Fibroblast of gingiva (primary cell): ENCODE results near the gene SIAH1.
"Not testable (repeated sequence)": the region's sequence is repeated elsewhere in the genome, so short reads cannot be mapped to it uniquely, and the experiment has no call there.

Source experiments
- DNase-seq: peaks from one replicate; pipeline ENCODE4 v3.0.0-alpha.2; 2011; ENCODE audit warnings: low read depth

The SIAH1 gene

GRCh38 chr16:48332978-48333377, 52.2 kb downstream of the SIAH1 start:
- DNase-seq, result no peak

- DNase-seq, result no peak
Observed at GRCh38 chr16:48330841-48331192, 54.4 kb downstream of the SIAH1 start.

GRCh38 chr16:48330189-48330840, 54.9 kb downstream of the SIAH1 start:
- no peak for DNase-seq

GRCh38 chr16:48329138-48329537, 56.1 kb downstream of the SIAH1 start:
- no peak for DNase-seq

- no peak for DNase-seq
Observed at GRCh38 chr16:48326915-48327314, 58.3 kb downstream of the SIAH1 start.

GRCh38 chr16:48323783-48324775, 61.1 kb downstream of the SIAH1 start:
- DNase-seq, result peak; percentile 69

- DNase-seq, result peak; percentile 55
Observed at GRCh38 chr16:48321317-48322036, 63.7 kb downstream of the SIAH1 start.

- DNase-seq, result peak; percentile 51
Observed at GRCh38 chr16:48318630-48319029, 66.6 kb downstream of the SIAH1 start.

- peak; percentile 6 for DNase-seq
Observed at GRCh38 chr16:48317614-48318315, 67.4 kb downstream of the SIAH1 start.

GRCh38 chr16:48317026-48317425, 68.2 kb downstream of the SIAH1 start:
- DNase-seq, result no peak

GRCh38 chr16:48313905-48314304, 71.3 kb downstream of the SIAH1 start:
- not testable (repeated sequence) for DNase-seq

GRCh38 chr16:48310908-48311641, 74.1 kb downstream of the SIAH1 start:
- DNase-seq, result no peak
